ENCODE data around the gene CERKL. TPM values are rescaled to one million over a fixed set of nuclear protein-coding genes. Genes with fewer than 3 reads are reported as not detected.

Gene CERKL
- total RNA-seq, 1 donor from 2014 or later, result not detected

GRCh38 chr2:181575024-181575649 is 81.8 kb downstream of the CERKL start:
- no peak overlapping the region for H3K27ac Mint-ChIP-seq
- H2AFZ ChIP-seq (replicated peaks), result no peak overlapping the region
- H3K4me2 ChIP-seq, result no peak overlapping the region
- DNase-seq (ENCODE audit: low spot score), result no peak
- H3K27ac ChIP-seq, result no peak overlapping the region
- TF ChIP-seq CTCF (IDR thresholded peaks at IDR 0.05) (no peak), EZH2 (IDR thresholded peaks at IDR 0.05) (no peak), EZH2phosphoT487 (IDR thresholded peaks at IDR 0.05) (no peak)
- H3K4me3 Mint-ChIP-seq, result no peak overlapping the region
- no peak overlapping the region for H3K9ac ChIP-seq
- peaks cover 2% of the 10 kb centered on the region for H3K27me3 Mint-ChIP-seq (ENCODE audit: insufficient read depth, low read depth)
- no peaks in the 10 kb centered on the region for H3K9me3 Mint-ChIP-seq
- H3K4me1 ChIP-seq, result no peaks in the 10 kb centered on the region
- no peaks in the 10 kb centered on the region for H3K36me3 Mint-ChIP-seq
- H3K4me1 Mint-ChIP-seq, result peaks cover 5% of the 10 kb centered on the region
- H3K36me3 ChIP-seq, result no peaks in the 10 kb centered on the region
- H3K27me3 ChIP-seq, result peaks cover 15% of the 10 kb centered on the region
- no peaks in the 10 kb centered on the region for H3K79me2 ChIP-seq (ENCODE audit: low read depth)
- no peaks in the 10 kb centered on the region for H3K9me3 ChIP-seq (ENCODE audit: low read depth)
- H3K4me3 ChIP-seq, result no peak overlapping the region
- no peaks in the 10 kb centered on the region for H4K20me1 ChIP-seq (ENCODE audit: low read depth)
- no peaks in the 10 kb centered on the region for H3F3A ChIP-seq (ENCODE audit: low read depth)

GRCh38 chr2:181574321-181574720 is 82.6 kb downstream of the CERKL start:
- H3K27me3 ChIP-seq, result peaks cover 7% of the 10 kb centered on the region
- TF ChIP-seq EZH2 (IDR thresholded peaks at IDR 0.05) (no peak), CTCF (IDR thresholded peaks at IDR 0.05) (no peak), EZH2phosphoT487 (IDR thresholded peaks at IDR 0.05) (no peak)
- H3K27ac ChIP-seq, result no peak overlapping the region
- no peak overlapping the region for H3K4me2 ChIP-seq
- no peaks in the 10 kb centered on the region for H3K9me3 ChIP-seq (ENCODE audit: low read depth)
- no peaks in the 10 kb centered on the region for H3F3A ChIP-seq (ENCODE audit: low read depth)
- H3K4me1 ChIP-seq, result no peaks in the 10 kb centered on the region
- no peaks in the 10 kb centered on the region for H3K79me2 ChIP-seq (ENCODE audit: low read depth)
- H3K4me3 ChIP-seq, result no peak overlapping the region
- H4K20me1 ChIP-seq (ENCODE audit: low read depth), result no peaks in the 10 kb centered on the region
- Mint-ChIP-seq H3K27ac (no peak overlapping the region), H3K27me3 (ENCODE audit: insufficient read depth, low read depth) (peaks cover 3% of the 10 kb centered on the region), H3K36me3 (no peaks in the 10 kb centered on the region), H3K9me3 (no peaks in the 10 kb centered on the region), H3K4me3 (no peak overlapping the region), H3K4me1 (peaks cover 5% of the 10 kb centered on the region)
- no peak overlapping the region for H2AFZ ChIP-seq (replicated peaks)
- DNase-seq (ENCODE audit: low spot score), result no peak
- no peak overlapping the region for H3K9ac ChIP-seq
- no peaks in the 10 kb centered on the region for H3K36me3 ChIP-seq

- no peak overlapping the region for H2AFZ ChIP-seq (replicated peaks)
Observed at GRCh38 chr2:181573140-181573736, 83.7 kb downstream of the CERKL start.

More at GRCh38 chr2:181573140-181573736, 83.7 kb downstream of the CERKL start:
- Mint-ChIP-seq H3K27ac (no peak overlapping the region), H3K27me3 (ENCODE audit: insufficient read depth, low read depth) (peaks cover 3% of the 10 kb centered on the region), H3K4me1 (peaks cover 5% of the 10 kb centered on the region), H3K36me3 (no peaks in the 10 kb centered on the region), H3K9me3 (no peaks in the 10 kb centered on the region), H3K4me3 (no peak overlapping the region)
- Histone ChIP-seq H4K20me1 (ENCODE audit: low read depth) (no peaks in the 10 kb centered on the region), H3K36me3 (no peaks in the 10 kb centered on the region), H3K4me2 (no peak overlapping the region), H3K27ac (no peak overlapping the region), H3K9me3 (ENCODE audit: low read depth) (no peaks in the 10 kb centered on the region), H3K79me2 (ENCODE audit: low read depth) (no peaks in the 10 kb centered on the region), H3K4me1 (no peaks in the 10 kb centered on the region), H3F3A (ENCODE audit: low read depth) (no peaks in the 10 kb centered on the region), H3K27me3 (no peaks in the 10 kb centered on the region), H3K9ac (no peak overlapping the region), H3K4me3 (no peak overlapping the region)
- peak; percentile 51 for DNase-seq (ENCODE audit: low spot score)
- TF ChIP-seq EZH2phosphoT487 (IDR thresholded peaks at IDR 0.05) (no peak), EZH2 (IDR thresholded peaks at IDR 0.05) (no peak), CTCF (IDR thresholded peaks at IDR 0.05) (peak; percentile 71)
